NT2/D1 (cell line): ENCODE measurements around the gene LRRC40.

Source experiments
- SUZ12 ChIP-seq: IDR thresholded peaks from 2 replicates; pipeline ENCODE4 v1.6.1; 2011; ENCODE audit not compliant: insufficient read length, insufficient read depth; ENCODE audit errors: extremely low read depth
- YY1 ChIP-seq: IDR thresholded peaks from 2 replicates; pipeline ENCODE4 v1.6.1; 2011; ENCODE audit not compliant: insufficient read length, insufficient read depth
- ZNF274 ChIP-seq: IDR thresholded peaks from 2 replicates; pipeline ENCODE4 v1.6.1; 2011; ENCODE audit warnings: mild to moderate bottlenecking, low read depth, low read length

DNA sequence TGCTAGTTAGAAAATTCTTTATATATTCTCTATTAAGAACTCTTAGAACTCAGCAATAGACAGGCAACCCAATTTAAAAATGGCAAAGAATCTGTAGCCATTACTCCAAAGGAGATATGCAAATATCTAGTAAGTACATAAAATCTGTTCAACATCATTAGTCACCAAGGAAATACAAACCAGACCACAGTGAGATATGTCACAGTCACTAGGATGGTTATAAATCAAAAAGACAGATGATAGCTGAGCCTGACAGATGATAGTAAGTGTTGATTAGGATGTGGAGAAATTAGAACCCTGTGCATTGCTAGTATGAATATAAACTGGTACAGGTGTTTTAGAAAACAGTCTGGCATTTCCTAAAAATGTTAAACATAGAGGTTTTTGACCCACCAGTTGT lies 42.4 kb upstream of the LRRC40 start:
- no peak for TF ChIP-seq ZNF274
- no peak for TF ChIP-seq YY1
- TF ChIP-seq SUZ12 = no peak
